ENCODE results near the gene MACROD2. TPM values are rescaled to one million over a fixed set of nuclear protein-coding genes. Genes with fewer than 3 reads are reported as not detected.

The MACROD2 gene
- total RNA-seq, 1 experiment from 2014 or later = 1.6 TPM

DNA sequence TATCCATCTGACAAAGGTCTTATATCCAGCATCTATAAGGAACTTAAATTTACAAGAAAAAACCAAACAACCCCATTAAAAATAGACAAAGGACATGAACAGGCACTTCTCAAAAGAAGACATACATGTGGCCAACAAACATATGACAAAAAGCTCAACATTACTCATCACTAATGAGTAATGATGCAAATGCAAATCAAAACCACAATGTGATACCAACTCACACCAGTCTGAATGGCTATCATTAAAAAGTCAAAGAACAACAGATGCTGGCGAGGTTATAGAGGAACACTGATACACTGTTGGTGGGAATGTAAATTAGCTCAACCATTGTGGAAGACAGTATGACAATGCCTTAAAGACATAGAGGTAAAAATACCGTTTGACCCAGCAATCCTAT, 13.9 kb downstream of the MACROD2 start:
- H3T11ph ChIP-seq (ENCODE audit: low read length) = no peak overlapping the region
- H4K8ac ChIP-seq (replicated peaks; ENCODE audit: insufficient read length, low read depth, low read length) = no peak overlapping the region
- H2BK12ac ChIP-seq (ENCODE audit: insufficient read length, low read depth, low read length) = no peak overlapping the region
- H2BK20ac ChIP-seq (ENCODE audit: low read depth, low read length, poor library complexity, severe bottlenecking) = no peak overlapping the region
- H2AFZ ChIP-seq (ENCODE audit: low read length) = no peak overlapping the region
- H3K23me2 ChIP-seq (ENCODE audit: insufficient read length, low read depth, low read length, poor library complexity, severe bottlenecking) = no peaks in the 10 kb centered on the region
- H3K79me2 ChIP-seq (ENCODE audit: insufficient read depth, low read length) = no peaks in the 10 kb centered on the region
- Mint-ChIP-seq H3K27ac (no peak overlapping the region), H3K4me1 (peaks cover 2% of the 10 kb centered on the region in 2 experiments; a peak in 2 of 4 replicates), H3K27me3 (ENCODE audit: low read depth) (no peaks in the 10 kb centered on the region), H3K4me3 (no peak overlapping the region), H3K36me3 (ENCODE audit: insufficient read depth in 1 of 3, low read depth in 3 of 3) (no peaks in the 10 kb centered on the region; a peak in 2 of 7 replicates), H3K9me3 (no peaks in the 10 kb centered on the region; a peak in 1 of 5 replicates)
- no peak overlapping the region for H2BK120ac ChIP-seq (ENCODE audit: low read depth, low read length, poor library complexity, severe bottlenecking)
- no peak overlapping the region for H4K91ac ChIP-seq (ENCODE audit: insufficient read length, low read depth, low read length)
- no peak overlapping the region for H3K18ac ChIP-seq (ENCODE audit: insufficient read length, low read depth, low read length)
- no peaks in the 10 kb centered on the region for H3K79me1 ChIP-seq (ENCODE audit: insufficient read depth, low read depth, low read length, poor library complexity, severe bottlenecking)
- H3K4ac ChIP-seq (ENCODE audit: low read depth, low read length) = no peak overlapping the region
- no peaks in the 10 kb centered on the region for H3K4me1 ChIP-seq (ENCODE audit: insufficient read depth, low read length)
- no peak overlapping the region for H2AK5ac ChIP-seq (ENCODE audit: insufficient read length, low read length)
- no peak overlapping the region for H3K56ac ChIP-seq (ENCODE audit: insufficient read length, low read depth, low read length)
- no peak overlapping the region for H3K9ac ChIP-seq (ENCODE audit: extremely low read depth, insufficient read length, low read length)
- H3K4me2 ChIP-seq (ENCODE audit: insufficient read depth, insufficient read length, low read length) = no peak overlapping the region
- WGBS (ENCODE audit: extremely low coverage, insufficient read length, low lambda C conversion rate) = no CpG with 5 or more reads among the region's 2 CpGs
- DNase-seq = no peak
- H4K5ac ChIP-seq (ENCODE audit: insufficient read length, low read depth, low read length) = no peak overlapping the region
- no peak overlapping the region for H2BK15ac ChIP-seq (ENCODE audit: low read depth, low read length)
- no peak overlapping the region for H3K27ac ChIP-seq (ENCODE audit: insufficient read length, low read depth, low read length)
- H3K23ac ChIP-seq (ENCODE audit: insufficient read length, low read depth, low read length) = no peak overlapping the region
- H4K20me1 ChIP-seq (ENCODE audit: control insufficient read depth, insufficient read depth, insufficient read length) = no peaks in the 10 kb centered on the region
- H3K14ac ChIP-seq (ENCODE audit: insufficient read depth, low read length) = no peak overlapping the region
- H3K9me3 ChIP-seq (ENCODE audit: control insufficient read depth, low read depth, low read length) = no peaks in the 10 kb centered on the region
- H3K27me3 ChIP-seq (ENCODE audit: insufficient read depth, low read length) = no peaks in the 10 kb centered on the region
- no peak for TF ChIP-seq CTCF (conservative IDR thresholded peaks at IDR 0.05)
- H2BK5ac ChIP-seq (ENCODE audit: insufficient read length, low read length) = no peak overlapping the region

Measured in H9 (cell line).